Duodenal mucosa (tissue), 2 donors: ENCODE measurements around the gene COG6.

ENCODE experiments used
- H3K27ac ChIP-seq: one replicate; pipeline ENCODE4 v1.7.0; 2013; ENCODE audit warnings: low read depth, low read length
- H3K27me3 ChIP-seq, 2 donors: one replicate each; pipeline ENCODE4 v1.7.0; 2013; ENCODE audit warnings: low read length in 2 of 2, control low read depth in 1 of 2; ENCODE audit not compliant: insufficient read depth in 2 of 2, control insufficient read depth in 1 of 2
- H3K36me3 ChIP-seq, 2 donors: one replicate each; pipeline ENCODE4 v1.7.0; 2013; ENCODE audit warnings: low read length in 2 of 2, control low read depth in 1 of 2; ENCODE audit not compliant: insufficient read depth in 2 of 2, control insufficient read depth in 1 of 2
- H3K4me1 ChIP-seq, 2 donors: one replicate each; pipeline ENCODE4 v1.7.0; 2013; ENCODE audit warnings: low read length in 2 of 2, control low read depth in 1 of 2; ENCODE audit not compliant: insufficient read depth in 2 of 2, control insufficient read depth in 1 of 2
- H3K4me3 ChIP-seq, 2 donors: one replicate each; pipeline ENCODE4 v1.7.0; 2013; ENCODE audit warnings: low read length in 2 of 2, low read depth in 1 of 2
- H3K9ac ChIP-seq, 2 donors: one replicate each; pipeline ENCODE4 v1.7.0; 2013; ENCODE audit warnings: low read length in 2 of 2, low read depth in 1 of 2
- H3K9me3 ChIP-seq, 2 donors: one replicate each; pipeline ENCODE4 v1.7.0; 2013; ENCODE audit warnings: low read length in 2 of 2, control low read depth in 1 of 2; ENCODE audit not compliant: control insufficient read depth in 1 of 2

COG6 gene

DNA sequence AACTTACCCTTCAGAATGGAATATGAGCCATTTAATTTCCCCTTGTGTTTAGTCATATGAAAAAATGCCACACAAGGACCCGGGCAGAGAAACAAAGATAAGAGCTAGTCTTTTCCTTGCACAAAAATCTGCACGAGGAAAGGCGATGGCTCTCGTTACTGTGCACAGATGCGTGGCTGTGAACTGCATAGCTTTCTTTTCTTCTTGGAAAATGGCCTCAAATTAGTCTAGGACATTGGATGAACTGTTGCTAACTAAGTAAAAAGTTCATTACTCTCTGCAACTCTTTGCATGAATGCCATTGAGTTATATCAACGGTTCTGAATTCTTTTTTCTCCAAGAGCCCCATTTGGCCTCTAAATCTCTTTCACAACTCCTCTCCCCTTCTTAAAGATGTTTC, 125.2 kb downstream of the COG6 start:
- H3K27me3 ChIP-seq, result no peaks in the 10 kb centered on the region
- no peak overlapping the region for H3K27ac ChIP-seq
- H3K4me3 ChIP-seq, result no peak overlapping the region
- no peaks in the 10 kb centered on the region for H3K36me3 ChIP-seq
- peaks cover 0 to 6% of the 10 kb centered on the region in 2 donors for H3K9me3 ChIP-seq
- no peak overlapping the region for H3K9ac ChIP-seq
- no peaks in the 10 kb centered on the region for H3K4me1 ChIP-seq

- Histone ChIP-seq H3K4me3 (no peak overlapping the region), H3K9ac (no peak overlapping the region), H3K36me3 (no peaks in the 10 kb centered on the region), H3K27me3 (no peaks in the 10 kb centered on the region), H3K4me1 (no peaks in the 10 kb centered on the region), H3K9me3 (peaks cover 0 to 6% of the 10 kb centered on the region in 2 donors), H3K27ac (no peak overlapping the region)
Observed at GRCh38 chr13:39781381-39781780, 125.9 kb downstream of the COG6 start.

- no peak overlapping the region for H3K27ac ChIP-seq
- no peaks in the 10 kb centered on the region for H3K4me1 ChIP-seq
Observed at GRCh38 chr13:39783051-39783450, 127.6 kb downstream of the COG6 start.

GRCh38 chr13:39784347-39784746, 128.9 kb downstream of the COG6 start:
- no peaks in the 10 kb centered on the region for H3K27me3 ChIP-seq
- no peaks in the 10 kb centered on the region for H3K36me3 ChIP-seq
- H3K27ac ChIP-seq, result no peak overlapping the region
- peaks cover under 1 to 4% of the 10 kb centered on the region in 2 donors for H3K9me3 ChIP-seq
- no peak overlapping the region for H3K4me3 ChIP-seq
- H3K4me1 ChIP-seq, result no peaks in the 10 kb centered on the region
- no peak overlapping the region for H3K9ac ChIP-seq

More at GRCh38 chr13:39783051-39783450, 127.6 kb downstream of the COG6 start:
- Histone ChIP-seq H3K9me3 (peaks cover 0 to 6% of the 10 kb centered on the region in 2 donors), H3K4me3 (no peak overlapping the region), H3K36me3 (no peaks in the 10 kb centered on the region), H3K27me3 (no peaks in the 10 kb centered on the region), H3K9ac (no peak overlapping the region)

- H3K9ac ChIP-seq, result no peak overlapping the region
- no peaks in the 10 kb centered on the region for H3K4me1 ChIP-seq
- peaks cover 6 to 7% of the 10 kb centered on the region in 2 donors for H3K9me3 ChIP-seq
- H3K36me3 ChIP-seq, result no peaks in the 10 kb centered on the region
- no peak overlapping the region for H3K27ac ChIP-seq
- no peak overlapping the region for H3K4me3 ChIP-seq
- H3K27me3 ChIP-seq, result no peaks in the 10 kb centered on the region
Observed at GRCh38 chr13:39786091-39786490, 130.6 kb downstream of the COG6 start.

GRCh38 chr13:39787086-39787487, 131.6 kb downstream of the COG6 start:
- Histone ChIP-seq H3K27ac (no peak overlapping the region), H3K9me3 (peaks cover 6 to 7% of the 10 kb centered on the region in 2 donors), H3K9ac (no peak overlapping the region), H3K4me1 (no peaks in the 10 kb centered on the region), H3K4me3 (no peak overlapping the region), H3K27me3 (no peaks in the 10 kb centered on the region), H3K36me3 (no peaks in the 10 kb centered on the region)

DNA sequence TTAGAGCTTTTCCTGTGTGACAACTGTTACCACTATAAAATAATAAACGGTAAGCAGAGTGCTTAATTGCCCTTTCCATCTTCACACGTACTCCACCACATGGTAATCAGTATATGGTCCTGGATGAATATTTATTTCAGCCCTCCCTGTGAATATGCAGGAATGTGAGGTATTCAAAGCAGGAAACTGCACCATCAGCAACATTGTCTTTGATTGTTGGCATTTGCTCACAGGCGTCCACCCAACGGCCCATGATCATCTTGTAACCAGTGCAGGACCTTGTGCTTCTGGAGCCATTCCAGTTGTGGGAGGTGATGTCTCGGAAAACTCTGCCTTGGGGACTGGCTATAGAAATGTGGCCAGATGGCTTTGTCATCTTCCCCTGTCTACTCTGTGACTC, 132.6 kb downstream of the COG6 start:
- H3K9me3 ChIP-seq, result peaks cover 6 to 7% of the 10 kb centered on the region in 2 donors
- H3K27ac ChIP-seq, result no peak overlapping the region
- no peak overlapping the region for H3K4me3 ChIP-seq
- H3K9ac ChIP-seq, result no peak overlapping the region
- H3K36me3 ChIP-seq, result no peaks in the 10 kb centered on the region
- no peaks in the 10 kb centered on the region for H3K27me3 ChIP-seq
- H3K4me1 ChIP-seq, result no peaks in the 10 kb centered on the region

DNA sequence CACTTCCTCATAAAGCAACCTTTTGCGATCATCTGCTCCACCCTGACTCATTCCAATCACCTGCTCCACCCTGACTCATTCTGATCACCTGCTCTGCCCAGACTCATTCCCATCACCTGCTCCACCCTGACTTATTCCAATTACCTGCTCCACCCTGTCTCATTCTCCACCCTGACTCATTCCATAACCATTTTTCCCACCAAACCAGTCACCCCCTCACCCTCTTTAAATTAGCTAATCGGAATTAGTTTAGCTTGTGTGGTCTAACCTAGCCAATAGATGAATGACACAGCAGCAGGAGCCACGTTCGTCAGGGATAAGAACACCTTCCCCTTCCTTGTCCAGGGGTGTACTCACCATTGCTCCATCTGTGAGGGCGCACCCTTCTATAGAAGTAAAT, 134.0 kb downstream of the COG6 start:
- Histone ChIP-seq H3K4me1 (no peaks in the 10 kb centered on the region), H3K9ac (no peak overlapping the region), H3K27me3 (no peaks in the 10 kb centered on the region), H3K27ac (no peak overlapping the region), H3K9me3 (peaks cover 6 to 7% of the 10 kb centered on the region in 2 donors), H3K36me3 (no peaks in the 10 kb centered on the region), H3K4me3 (no peak overlapping the region)
